Measurements from ENCODE around the gene ATP2A1. TPM values are rescaled to one million over a fixed set of nuclear protein-coding genes. Genes with fewer than 3 reads are reported as not detected.

The ATP2A1 gene
- total RNA-seq, 1 experiment from 2014 or later = 10.3 TPM

DNA sequence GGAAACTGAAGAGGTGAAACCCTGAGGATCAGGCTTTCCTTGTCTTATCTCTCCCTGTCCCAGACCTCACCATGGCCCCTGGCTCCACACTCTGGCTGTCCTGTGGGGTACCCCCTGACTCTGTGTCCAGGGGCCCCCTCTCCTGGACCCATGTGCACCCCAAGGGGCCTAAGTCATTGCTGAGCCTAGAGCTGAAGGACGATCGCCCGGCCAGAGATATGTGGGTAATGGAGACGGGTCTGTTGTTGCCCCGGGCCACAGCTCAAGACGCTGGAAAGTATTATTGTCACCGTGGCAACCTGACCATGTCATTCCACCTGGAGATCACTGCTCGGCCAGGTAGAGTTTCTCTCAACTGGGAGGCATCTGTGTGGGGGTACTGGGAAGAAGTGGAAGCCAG lies 54.9 kb downstream of the ATP2A1 start:
- no peak overlapping the region for H3K4me2 ChIP-seq (ENCODE audit: low read length)
- H3K9me3 ChIP-seq (ENCODE audit: control insufficient read depth in 1 of 2, insufficient read depth in 1 of 2, low read depth in 1 of 2, low read length in 2 of 2) = no peaks in the 10 kb centered on the region
- CTCF ChIA-PET = interaction anchor here (1.5 kb wide), 1 partner anchor 12 kb away, joined by 5 read pairs; no protein-coding TSS in a partner anchor
- H3K9ac ChIP-seq (ENCODE audit: low read length) = no peak overlapping the region
- no peak overlapping the region for H3K4me3 ChIP-seq (replicated peaks in 1 of 2; ENCODE audit: low read depth in 1 of 2, low read length in 2 of 2)
- POLR2A ChIA-PET = no interaction called here
- no peaks in the 10 kb centered on the region for H3K36me3 ChIP-seq (ENCODE audit: control insufficient read depth in 1 of 2, insufficient read depth in 2 of 2, low read length in 2 of 2)
- no TSS peak for BruUV-seq (replicated peaks)
- RAD21 ChIA-PET (ENCODE audit: low non-redundant PET in 1 of 2, low total read pairs in 2 of 2, uncharacterized antibody in 2 of 2, unreplicated experiment in 2 of 2) = no interaction called here
- no peaks in the 10 kb centered on the region for H3K27me3 ChIP-seq (ENCODE audit: insufficient read depth, low read length)
- H3K9me2 ChIP-seq (ENCODE audit: insufficient read depth) = no peaks in the 10 kb centered on the region
- no peak overlapping the region for H2AFZ ChIP-seq (ENCODE audit: low read depth, low read length, poor library complexity, severe bottlenecking)
- DNase-seq (ENCODE audit: low read depth, low spot score) (no peak), ATAC-seq (no peak)
- TF ChIP-seq TCF7L2 (IDR thresholded peaks at IDR 0.05; ENCODE audit: borderline replicate concordance, extremely low read depth, insufficient read depth, insufficient read length) = no peak
- no peak for TF ChIP-seq CEBPB (IDR thresholded peaks at IDR 0.05; ENCODE audit: low read depth)
- no peak for TF ChIP-seq YY1 (IDR thresholded peaks at IDR 0.05; ENCODE audit: extremely low read depth, insufficient replicate concordance, low read depth, low read length)
- TF ChIP-seq, protein P1, sequence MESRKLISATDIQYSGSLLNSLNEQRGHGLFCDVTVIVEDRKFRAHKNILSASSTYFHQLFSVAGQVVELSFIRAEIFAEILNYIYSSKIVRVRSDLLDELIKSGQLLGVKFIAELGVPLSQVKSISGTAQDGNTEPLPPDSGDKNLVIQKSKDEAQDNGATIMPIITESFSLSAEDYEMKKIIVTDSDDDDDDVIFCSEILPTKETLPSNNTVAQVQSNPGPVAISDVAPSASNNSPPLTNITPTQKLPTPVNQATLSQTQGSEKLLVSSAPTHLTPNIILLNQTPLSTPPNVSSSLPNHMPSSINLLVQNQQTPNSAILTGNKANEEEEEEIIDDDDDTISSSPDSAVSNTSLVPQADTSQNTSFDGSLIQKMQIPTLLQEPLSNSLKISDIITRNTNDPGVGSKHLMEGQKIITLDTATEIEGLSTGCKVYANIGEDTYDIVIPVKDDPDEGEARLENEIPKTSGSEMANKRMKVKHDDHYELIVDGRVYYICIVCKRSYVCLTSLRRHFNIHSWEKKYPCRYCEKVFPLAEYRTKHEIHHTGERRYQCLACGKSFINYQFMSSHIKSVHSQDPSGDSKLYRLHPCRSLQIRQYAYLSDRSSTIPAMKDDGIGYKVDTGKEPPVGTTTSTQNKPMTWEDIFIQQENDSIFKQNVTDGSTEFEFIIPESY (IDR thresholded peaks at IDR 0.05; ENCODE audit: extremely low read depth, insufficient replicate concordance, low read length) = no peak
- no peak for TF ChIP-seq SIN3A (IDR thresholded peaks at IDR 0.05; ENCODE audit: low read depth)
- TF ChIP-seq SP1 (IDR thresholded peaks at IDR 0.05; ENCODE audit: low read depth) = no peak
- no peak for TF ChIP-seq ELF1 (IDR thresholded peaks at IDR 0.05; ENCODE audit: borderline replicate concordance, low read depth)
- no peak for TF ChIP-seq EZH2 (IDR thresholded peaks at IDR 0.05)
- no peak for TF ChIP-seq RAD21 (IDR thresholded peaks at IDR 0.05; ENCODE audit: low read depth)
- TF ChIP-seq FOSL1 (IDR thresholded peaks at IDR 0.05; ENCODE audit: low read depth) = no peak
- TF ChIP-seq, protein P2, sequence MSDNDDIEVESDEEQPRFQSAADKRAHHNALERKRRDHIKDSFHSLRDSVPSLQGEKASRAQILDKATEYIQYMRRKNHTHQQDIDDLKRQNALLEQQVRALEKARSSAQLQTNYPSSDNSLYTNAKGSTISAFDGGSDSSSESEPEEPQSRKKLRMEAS (IDR thresholded peaks at IDR 0.05) = no peak
- no peak for TF ChIP-seq JUND (IDR thresholded peaks at IDR 0.05)
- no peak for TF ChIP-seq CBX3 (IDR thresholded peaks at IDR 0.05; ENCODE audit: low read depth)
- TF ChIP-seq, protein P3, sequence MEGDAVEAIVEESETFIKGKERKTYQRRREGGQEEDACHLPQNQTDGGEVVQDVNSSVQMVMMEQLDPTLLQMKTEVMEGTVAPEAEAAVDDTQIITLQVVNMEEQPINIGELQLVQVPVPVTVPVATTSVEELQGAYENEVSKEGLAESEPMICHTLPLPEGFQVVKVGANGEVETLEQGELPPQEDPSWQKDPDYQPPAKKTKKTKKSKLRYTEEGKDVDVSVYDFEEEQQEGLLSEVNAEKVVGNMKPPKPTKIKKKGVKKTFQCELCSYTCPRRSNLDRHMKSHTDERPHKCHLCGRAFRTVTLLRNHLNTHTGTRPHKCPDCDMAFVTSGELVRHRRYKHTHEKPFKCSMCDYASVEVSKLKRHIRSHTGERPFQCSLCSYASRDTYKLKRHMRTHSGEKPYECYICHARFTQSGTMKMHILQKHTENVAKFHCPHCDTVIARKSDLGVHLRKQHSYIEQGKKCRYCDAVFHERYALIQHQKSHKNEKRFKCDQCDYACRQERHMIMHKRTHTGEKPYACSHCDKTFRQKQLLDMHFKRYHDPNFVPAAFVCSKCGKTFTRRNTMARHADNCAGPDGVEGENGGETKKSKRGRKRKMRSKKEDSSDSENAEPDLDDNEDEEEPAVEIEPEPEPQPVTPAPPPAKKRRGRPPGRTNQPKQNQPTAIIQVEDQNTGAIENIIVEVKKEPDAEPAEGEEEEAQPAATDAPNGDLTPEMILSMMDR (IDR thresholded peaks at IDR 0.05 in 2 of 3, conservative IDR thresholded peaks at IDR 0.05 in 1 of 3; ENCODE audit: borderline replicate concordance in 1 of 3, insufficient read depth in 1 of 3, low read depth in 2 of 3, low read length in 2 of 3) = no peak
- TF ChIP-seq, protein P4, sequence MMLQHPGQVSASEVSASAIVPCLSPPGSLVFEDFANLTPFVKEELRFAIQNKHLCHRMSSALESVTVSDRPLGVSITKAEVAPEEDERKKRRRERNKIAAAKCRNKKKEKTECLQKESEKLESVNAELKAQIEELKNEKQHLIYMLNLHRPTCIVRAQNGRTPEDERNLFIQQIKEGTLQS (IDR thresholded peaks at IDR 0.05) = no peak
- peaks cover 4 to 19% of the 10 kb centered on the region in 2 experiments; a peak in 3 of 4 replicates for H3K4me1 ChIP-seq (ENCODE audit: control insufficient read depth in 1 of 2, insufficient read depth in 2 of 2, low read length in 2 of 2)
- no peak overlapping the region for H3K27ac ChIP-seq (ENCODE audit: low read depth, low read length)
- no peaks in the 10 kb centered on the region for H4K20me1 ChIP-seq (ENCODE audit: insufficient read depth)
- intact Hi-C loops (cut with micrococcal nuclease) = no loop called here
- no peaks in the 10 kb centered on the region for H3K79me2 ChIP-seq (ENCODE audit: insufficient read depth, low read length)

Data from HCT116 (cell line).